GM10248 (cell line): ENCODE results near the gene MARCHF10.

Experiments used
- CTCF ChIA-PET: fragments of 300-600 bp; sonication (Branson Sonifier 250); formaldehyde crosslinking; extraction: SDS; loops from one replicate; lab custom pipeline; 2021; ENCODE audit warnings: antibody characterized with exemption; lab: Yijun Ruan, JAX
- POLR2A ChIA-PET: fragments of 350-650 bp; sonication (Branson Sonifier 250); formaldehyde crosslinking; extraction: SDS; loops from one replicate; lab custom pipeline; 2020; ENCODE audit warnings: antibody characterized with exemption; lab: Yijun Ruan, JAX
- DNase-seq: peaks from one replicate; pipeline ENCODE4 v3.0.0; 2012; ENCODE audit errors: extremely low spot score
- CTCF ChIP-seq: IDR thresholded peaks from 2 replicates; pipeline ENCODE4 v1.5.1; 2012; ENCODE audit warnings: mild to moderate bottlenecking, low read depth; ENCODE audit errors: extremely low read depth, missing control alignments, control extremely low read depth

MARCHF10 gene

GRCh38 chr17:62781356-62781755 is 26.8 kb downstream of the MARCHF10 start:
- POLR2A ChIA-PET: no interaction called here
- CTCF ChIA-PET: no interaction called here
- DNase-seq: no peak
- TF ChIP-seq CTCF: no peak

- ChIA-PET POLR2A (no interaction called here), CTCF (no interaction called here)
- DNase-seq: no peak
- TF ChIP-seq CTCF: no peak
Observed at GRCh38 chr17:62780951-62781350, 27.2 kb downstream of the MARCHF10 start.

- DNase-seq: no peak
- ChIA-PET CTCF (no interaction called here), POLR2A (no interaction called here)
- no peak for TF ChIP-seq CTCF
Observed at GRCh38 chr17:62780269-62780668, 27.8 kb downstream of the MARCHF10 start.

- DNase-seq: no peak
- TF ChIP-seq CTCF: no peak
- POLR2A ChIA-PET: no interaction called here
- CTCF ChIA-PET: no interaction called here
Observed at GRCh38 chr17:62778990-62779681, 29.0 kb downstream of the MARCHF10 start.

- CTCF ChIA-PET: no interaction called here
- no peak for DNase-seq
- no peak for TF ChIP-seq CTCF
- POLR2A ChIA-PET: no interaction called here
Observed at GRCh38 chr17:62775876-62776275, 32.2 kb downstream of the MARCHF10 start.

GRCh38 chr17:62774338-62774737 is 33.8 kb downstream of the MARCHF10 start:
- DNase-seq: no peak
- CTCF ChIA-PET: no interaction called here
- TF ChIP-seq CTCF: no peak
- POLR2A ChIA-PET: no interaction called here
